ENCODE measurements around the gene MRPS9. TPM values are rescaled to one million over a fixed set of nuclear protein-coding genes. Genes with fewer than 3 reads are reported as not detected.
A peak's percentile ranks its signal among the peaks of the same experiment; 100 is the strongest.

MRPS9 gene
- total and polyA plus RNA-seq, 9 of the 15 experiments (the other 6 are each of a cell fraction or from before 2014, with no cell fraction given), result 46.2 to 143 (median 65.6) TPM

GRCh38 chr2:105087273-105087672 is 49.4 kb downstream of the MRPS9 start:
- Histone ChIP-seq H2AFZ (ENCODE audit: low read depth, low read length) (no peak overlapping the region), H3K4me1 (replicated peaks in 1 of 2; ENCODE audit: control insufficient read depth in 2 of 2, insufficient read depth in 2 of 2, low read length in 2 of 2) (no peaks in the 10 kb centered on the region), H3K79me2 (ENCODE audit: control insufficient read depth, insufficient read depth, low read length) (no peaks in the 10 kb centered on the region), H3K9me3 (replicated peaks; ENCODE audit: control insufficient read depth, insufficient read depth, low read depth, low read length) (no peaks in the 10 kb centered on the region), H3K27me3 (ENCODE audit: control insufficient read depth in 2 of 2, insufficient read depth in 2 of 2, low read length in 2 of 2) (no peaks in the 10 kb centered on the region), H3K9ac (ENCODE audit: insufficient read depth in 1 of 2, low read depth in 2 of 2, low read length in 2 of 2) (no peak overlapping the region), H3K4me3 (no peak overlapping the region), H4K20me1 (replicated peaks; ENCODE audit: control insufficient read depth, insufficient read depth, low read length) (no peaks in the 10 kb centered on the region), H3K36me3 (ENCODE audit: control insufficient read depth, insufficient read depth, low read length) (peaks cover 19% of the 10 kb centered on the region; the same call in 2 of the 3 replicates), H3K9me1 (ENCODE audit: control insufficient read depth, insufficient read depth, low read length) (no peaks in the 10 kb centered on the region), H3K4me2 (ENCODE audit: insufficient read depth, low read length) (no peak overlapping the region), H3K27ac (ENCODE audit: extremely low read depth, low read depth, low read length) (no peak overlapping the region)
- intact Hi-C loops (cut with micrococcal nuclease), result no loop called here
- no TSS peak for BruUV-seq (replicated peaks)
- in situ Hi-C loops (cut with MboI), result no loop called here
- TF ChIP-seq MLLT1 (IDR thresholded peaks at IDR 0.05) (peak in 1 of 2 experiments; percentile 65; a peak in 1 of 4 replicates), TRIM25 (IDR thresholded peaks at IDR 0.05; ENCODE audit: borderline replicate concordance) (no peak), ZBTB17 (CRISPR knock-in tag; IDR thresholded peaks at IDR 0.05) (peak; percentile 65; the same call in 1 of the 2 replicates)
- no peak for FAIRE-seq
- CTCF ChIA-PET (ENCODE audit: low intra/inter-chr PET ratio), result no interaction called here
- DNase-seq (ENCODE audit: extremely low read depth in 1 of 4, low spot score in 3 of 4), result no peak
- POLR2A ChIA-PET, result no interaction called here
- 100% methylated on average over 1 of the region's 1 CpG for WGBS (ENCODE audit: insufficient coverage, low coverage, missing lambda C conversion rate)
- no peak for ATAC-seq

Measured in K562 (cell line).